HL-60 (cell line): ENCODE results near the gene PKDREJ.

Experiments used
- DNase-seq, 2 experiments: peaks; one replicate each; pipeline ENCODE4 v3.0.0-alpha.2; 2010 to 2020; ENCODE audit warnings: low read depth in 1 of 2, low spot score in 1 of 2
- H3K27ac ChIP-seq: fragments of 250-450 bp; sonication (Bioruptor Pico); replicated peaks from 2 replicates; pipeline ENCODE4 v1.5.1; 2020; ENCODE audit warnings: mild to moderate bottlenecking, moderate library complexity
- H3K27me3 ChIP-seq: fragments of 250-450 bp; sonication (Bioruptor Pico); 2 replicates; pipeline ENCODE4 v1.5.1; 2021; ENCODE audit warnings: mild to moderate bottlenecking, moderate library complexity; ENCODE audit not compliant: insufficient read depth, poor library complexity, severe bottlenecking
- H3K4me3 ChIP-seq: replicated peaks from 2 replicates; pipeline ENCODE4 v1.5.1; 2011; ENCODE audit warnings: mild to moderate bottlenecking, control low read depth, low read length; ENCODE audit not compliant: insufficient read depth
- CTCF ChIP-seq: IDR thresholded peaks from one replicate; pipeline ENCODE4 v1.5.1; 2011; ENCODE audit warnings: low read length, control low read depth, inconsistent platforms; ENCODE audit not compliant: insufficient read depth
- GABPA ChIP-seq: IDR thresholded peaks from 2 replicates; pipeline ENCODE4 v1.6.1; 2012; ENCODE audit warnings: low read depth
- POLR2AphosphoS5 ChIP-seq: IDR thresholded peaks from 2 replicates; pipeline ENCODE4 v1.6.1; 2012; ENCODE audit warnings: low read depth
- REST ChIP-seq: IDR thresholded peaks from 2 replicates; pipeline ENCODE4 v1.6.1; 2012; ENCODE audit warnings: low read depth; ENCODE audit not compliant: insufficient replicate concordance
- SPI1 ChIP-seq: IDR thresholded peaks from 2 replicates; pipeline ENCODE4 v1.6.1; 2012; ENCODE audit warnings: low read depth, mild to moderate bottlenecking, borderline replicate concordance

Gene PKDREJ

GRCh38 chr22:46237453-46238124, 25.6 kb downstream of the PKDREJ start:
- no peak for TF ChIP-seq CTCF
- no peak for TF ChIP-seq REST
- TF ChIP-seq GABPA, result no peak
- TF ChIP-seq POLR2AphosphoS5, result no peak
- TF ChIP-seq SPI1, result no peak
- no peak overlapping the region for H3K4me3 ChIP-seq
- no peak for DNase-seq
- no peak overlapping the region for H3K27ac ChIP-seq
- no peaks in the 10 kb centered on the region for H3K27me3 ChIP-seq

DNA sequence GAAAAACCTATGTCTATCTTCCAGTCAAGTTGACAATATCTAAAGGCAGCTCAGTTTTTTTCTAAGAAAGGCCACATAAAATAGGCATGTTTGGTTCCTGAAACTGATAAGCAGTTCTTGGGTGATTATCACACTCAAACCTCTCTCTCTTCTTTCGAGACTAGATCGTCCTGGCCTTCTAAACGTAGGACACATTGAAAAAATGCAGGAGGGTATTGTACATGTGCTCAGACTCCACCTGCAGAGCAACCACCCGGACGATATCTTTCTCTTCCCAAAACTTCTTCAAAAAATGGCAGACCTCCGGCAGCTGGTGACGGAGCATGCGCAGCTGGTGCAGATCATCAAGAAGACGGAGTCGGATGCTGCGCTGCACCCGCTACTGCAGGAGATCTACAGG, 28.2 kb downstream of the PKDREJ start:
- TF ChIP-seq REST, result no peak
- no peak for TF ChIP-seq POLR2AphosphoS5
- Histone ChIP-seq H3K27me3 (no peaks in the 10 kb centered on the region), H3K27ac (no peak overlapping the region), H3K4me3 (no peak overlapping the region)
- DNase-seq, result no peak

DNA sequence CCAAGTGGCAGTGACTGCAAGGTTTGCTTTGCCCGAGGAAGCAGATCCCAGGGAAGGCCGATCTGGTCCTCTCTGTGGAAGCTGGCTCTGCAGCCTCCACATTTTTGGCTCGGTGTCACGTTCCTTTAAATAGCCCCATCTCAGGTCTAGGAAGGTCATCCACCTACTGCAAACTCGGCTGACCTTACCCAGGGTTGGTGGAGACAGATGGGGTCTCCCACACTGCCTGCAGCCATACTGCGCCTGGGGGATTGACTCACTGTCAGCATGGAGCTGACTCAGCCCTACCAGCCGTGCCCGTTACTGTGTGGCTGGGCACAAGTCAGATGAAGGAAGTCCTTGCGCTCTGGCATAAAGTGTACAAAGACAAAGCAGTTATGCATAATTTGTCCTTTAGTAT, 29.9 kb downstream of the PKDREJ start:
- no peaks in the 10 kb centered on the region for H3K27me3 ChIP-seq
- peak in 1 of 2 experiments; percentile 69 for DNase-seq
- 0 out of 2 replicates have a peak, but pooled peaks have one; percentile 16 for TF ChIP-seq POLR2AphosphoS5
- peak; percentile 23; the same call in 1 of the 2 replicates for TF ChIP-seq SPI1
- no peak for TF ChIP-seq CTCF
- peak overlapping the region; percentile 33; the same call in 1 of the 2 replicates for H3K27ac ChIP-seq
- no peak overlapping the region for H3K4me3 ChIP-seq

DNA sequence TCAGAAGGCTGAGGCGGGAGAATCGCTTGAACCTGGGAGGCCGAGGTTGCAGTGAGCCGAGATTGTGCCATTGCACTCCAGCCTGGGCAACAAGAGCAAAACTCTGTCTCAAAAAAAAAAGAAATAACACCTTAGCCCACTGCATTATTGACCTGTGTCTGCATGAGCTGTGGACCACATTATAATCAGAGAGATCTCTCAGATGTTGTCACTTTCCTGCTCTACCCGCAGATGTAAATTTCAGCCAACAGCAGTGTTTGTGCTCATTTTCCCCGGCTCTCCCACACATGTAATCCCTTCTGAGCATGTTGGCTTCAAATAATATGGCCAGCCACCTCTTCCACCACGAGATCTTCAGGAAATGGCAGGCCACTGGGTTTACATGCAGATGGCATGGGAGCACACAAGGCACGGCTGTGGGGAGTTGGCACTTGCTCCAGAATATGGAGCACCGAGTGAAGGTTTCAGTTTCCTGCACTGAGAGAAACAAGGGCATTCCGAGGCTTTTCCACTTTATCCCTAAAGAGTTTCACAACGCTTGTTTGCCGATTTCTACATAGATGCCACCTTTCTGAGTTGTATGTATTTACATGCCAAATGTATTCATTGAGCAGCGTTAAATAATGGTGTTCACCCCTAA, 32.8 kb downstream of the PKDREJ start:
- no peak overlapping the region for H3K4me3 ChIP-seq
- H3K27me3 ChIP-seq, result no peaks in the 10 kb centered on the region
- TF ChIP-seq CTCF, result no peak
- no peak for TF ChIP-seq REST
- no peak for TF ChIP-seq GABPA
- TF ChIP-seq SPI1, result no peak
- TF ChIP-seq POLR2AphosphoS5, result no peak
- no peak overlapping the region for H3K27ac ChIP-seq
- no peak for DNase-seq
